Right lobe of liver (tissue), 4 donors: ENCODE data around the gene CCK.

Experiments used
- CTCF ChIP-seq, 4 donors: fragments of 200-600 bp in 3 of 4; fragments of 450-650 bp in 1 of 4; IDR thresholded peaks; one replicate each; pipeline versions ENCODE4 v1.5.1 to v1.8.0; 2016 to 2022; ENCODE audit warnings: antibody characterized with exemption in 4 of 4, mild to moderate bottlenecking in 2 of 4
- POLR2A ChIP-seq: fragments of 450-650 bp; IDR thresholded peaks from one replicate; pipeline ENCODE4 v1.6.1; 2017; ENCODE audit warnings: antibody characterized with exemption, mild to moderate bottlenecking
- donor health status: DM: no; HTN: no; CAD: no.
- donor health status: DM: no; HTN: no; CAD: no.
- donor health status: DM: no; HTN: yes; CAD: no.

- TF ChIP-seq CTCF (IDR thresholded peaks at IDR 0.05), result no peak
- TF ChIP-seq POLR2A, result no peak
These were observed 40.5 kb upstream of the CCK start for GRCh38 chr3:42306499-42306898.
